AG04449 (cell line): ENCODE data around the gene SOX6.

Experiments used
- CTCF ChIA-PET: fragments of 350-600 bp; formaldehyde crosslinking; extraction: SDS; loops from one replicate; lab custom pipeline; 2021; ENCODE audit warnings: antibody characterized with exemption; lab: Yijun Ruan, JAX
- POLR2A ChIA-PET: fragments of 400-600, 350-600 bp; formaldehyde crosslinking; extraction: SDS; loops from one replicate; lab custom pipeline; 2020; ENCODE audit warnings: antibody characterized with exemption, inconsistent platforms; lab: Yijun Ruan, JAX
- DNase-seq: peaks from one replicate; pipeline ENCODE4 v3.0.0-alpha.2; 2010; ENCODE audit warnings: low read depth, low spot score
- H3K4me3 ChIP-seq: 2 replicates; pipeline ENCODE4 v1.5.1; 2011; ENCODE audit warnings: low read depth, mild to moderate bottlenecking, control low read depth, low read length
- TF ChIP-seq, protein P1 (sequence below): IDR thresholded peaks from one replicate; pipeline ENCODE4 v1.5.1; 2011; ENCODE audit warnings: mild to moderate bottlenecking, moderate library complexity, low read length, control low read depth, inconsistent platforms; ENCODE audit not compliant: insufficient read depth; ENCODE audit errors: missing control alignments

Gene SOX6

DNA sequence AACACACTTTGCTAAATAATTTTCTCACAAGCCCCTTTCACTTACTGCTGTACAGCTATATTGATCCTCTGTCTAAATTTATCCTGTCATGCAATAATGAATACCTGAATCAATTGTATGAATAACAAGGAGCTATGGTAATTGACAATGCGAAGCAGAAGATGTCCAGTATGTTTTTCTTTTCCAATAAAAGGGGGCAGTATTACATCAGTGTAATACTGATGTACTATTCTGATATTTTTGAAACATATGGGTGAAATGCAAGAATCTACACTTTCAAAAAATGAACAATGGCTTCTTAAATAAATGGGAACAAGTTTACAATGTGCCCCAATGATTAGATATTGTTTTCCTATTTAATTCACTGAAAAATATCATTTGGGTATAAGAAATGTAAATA, 315.1 kb downstream of the SOX6 start:
- TF ChIP-seq, protein P1, sequence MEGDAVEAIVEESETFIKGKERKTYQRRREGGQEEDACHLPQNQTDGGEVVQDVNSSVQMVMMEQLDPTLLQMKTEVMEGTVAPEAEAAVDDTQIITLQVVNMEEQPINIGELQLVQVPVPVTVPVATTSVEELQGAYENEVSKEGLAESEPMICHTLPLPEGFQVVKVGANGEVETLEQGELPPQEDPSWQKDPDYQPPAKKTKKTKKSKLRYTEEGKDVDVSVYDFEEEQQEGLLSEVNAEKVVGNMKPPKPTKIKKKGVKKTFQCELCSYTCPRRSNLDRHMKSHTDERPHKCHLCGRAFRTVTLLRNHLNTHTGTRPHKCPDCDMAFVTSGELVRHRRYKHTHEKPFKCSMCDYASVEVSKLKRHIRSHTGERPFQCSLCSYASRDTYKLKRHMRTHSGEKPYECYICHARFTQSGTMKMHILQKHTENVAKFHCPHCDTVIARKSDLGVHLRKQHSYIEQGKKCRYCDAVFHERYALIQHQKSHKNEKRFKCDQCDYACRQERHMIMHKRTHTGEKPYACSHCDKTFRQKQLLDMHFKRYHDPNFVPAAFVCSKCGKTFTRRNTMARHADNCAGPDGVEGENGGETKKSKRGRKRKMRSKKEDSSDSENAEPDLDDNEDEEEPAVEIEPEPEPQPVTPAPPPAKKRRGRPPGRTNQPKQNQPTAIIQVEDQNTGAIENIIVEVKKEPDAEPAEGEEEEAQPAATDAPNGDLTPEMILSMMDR = no peak
- H3K4me3 ChIP-seq = no peak overlapping the region
- ChIA-PET CTCF (interaction anchor here (1.0 to 2.3 kb wide), 7 partner anchors 8 to 576 kb away, joined by 3 to 8 read pairs (median 5); no protein-coding TSS in a partner anchor), POLR2A (no interaction called here)
- no peak for DNase-seq

DNA sequence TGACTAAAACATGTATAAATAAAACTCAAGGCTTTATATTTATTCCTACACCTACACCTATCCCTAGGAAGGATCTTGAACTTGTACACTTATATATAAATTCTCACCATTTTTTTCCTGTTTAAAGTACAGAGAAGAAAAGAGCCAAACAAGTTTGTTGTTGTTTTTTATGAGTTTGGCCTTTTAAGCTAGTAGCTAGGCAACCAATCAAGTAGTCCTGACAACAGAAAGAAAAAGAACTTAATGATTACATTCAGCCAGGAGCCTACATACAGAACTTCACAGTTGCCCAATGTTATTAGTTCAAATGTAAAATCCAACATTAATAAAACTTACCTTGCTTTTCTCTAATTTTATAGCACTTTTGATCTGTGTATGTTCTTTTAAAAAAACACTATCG, 316.2 kb downstream of the SOX6 start:
- ChIA-PET POLR2A (no interaction called here), CTCF (interaction anchor here (0.7 to 2.3 kb wide), 5 partner anchors 10 to 574 kb away, joined by 3 to 8 read pairs (median 5); no protein-coding TSS in a partner anchor)
- TF ChIP-seq, protein P1 = no peak
- H3K4me3 ChIP-seq = no peak overlapping the region
- no peak for DNase-seq

DNA sequence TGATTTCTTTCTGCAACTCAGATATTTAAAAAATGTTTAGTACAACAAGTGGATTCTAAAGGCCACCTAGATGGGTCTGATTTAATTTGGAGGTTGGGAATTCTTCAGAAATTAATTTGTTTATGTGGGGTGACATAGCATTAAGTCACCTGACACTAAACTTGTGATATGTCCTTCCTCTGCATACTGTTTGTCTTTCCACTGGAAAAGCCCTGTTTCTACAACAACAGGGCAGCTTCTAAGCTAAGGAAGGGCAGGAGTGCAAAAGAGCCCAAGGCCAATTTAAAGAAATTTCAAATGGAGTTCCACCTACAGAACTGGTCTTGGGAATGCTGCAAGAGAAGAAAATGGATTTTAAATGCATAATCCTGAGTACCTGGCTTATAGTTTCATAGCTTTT, 319.2 kb downstream of the SOX6 start:
- CTCF ChIA-PET = no interaction called here
- TF ChIP-seq, protein P1 = no peak
- POLR2A ChIA-PET = no interaction called here
- H3K4me3 ChIP-seq = no peak overlapping the region
- DNase-seq = no peak

DNA sequence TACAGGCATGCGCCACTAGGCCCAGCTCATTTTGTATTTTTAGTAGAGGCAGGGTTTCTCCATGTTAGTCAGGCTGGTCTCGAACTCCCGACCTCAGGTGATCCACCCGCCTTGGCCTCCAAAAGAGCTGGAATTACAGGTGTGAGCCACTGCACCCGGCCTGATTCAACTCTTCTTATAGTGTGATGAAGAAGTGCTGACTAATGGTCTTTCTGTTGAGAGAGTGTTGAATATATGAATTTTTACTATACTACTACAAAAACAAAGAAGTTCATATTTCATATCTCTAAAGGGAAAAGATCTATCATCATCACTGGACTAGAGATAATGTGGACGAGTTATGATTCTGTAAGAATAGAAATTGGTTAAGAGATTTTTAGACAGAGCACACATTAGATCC, 320.1 kb downstream of the SOX6 start:
- no peak overlapping the region for H3K4me3 ChIP-seq
- CTCF ChIA-PET = no interaction called here
- POLR2A ChIA-PET = no interaction called here
- TF ChIP-seq, protein P1 = no peak
- DNase-seq = no peak

DNA sequence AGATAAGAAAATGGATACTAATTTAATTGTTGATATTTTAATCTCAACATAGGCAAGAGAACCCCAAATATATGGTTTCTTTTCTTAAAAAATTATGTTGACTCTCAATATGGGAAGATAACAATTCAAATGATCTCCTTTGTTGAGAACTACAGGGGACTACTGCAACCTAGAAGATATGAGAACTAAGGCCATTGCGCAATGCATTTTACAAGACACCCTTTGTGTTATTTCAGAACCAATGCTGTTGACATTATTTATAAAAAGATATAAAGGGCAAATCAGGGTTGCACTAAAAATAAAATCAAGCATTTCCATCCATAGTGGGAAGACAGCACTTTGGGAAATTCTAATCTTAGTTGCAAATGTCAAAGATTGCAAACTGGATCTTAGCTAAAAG, 322.3 kb downstream of the SOX6 start:
- TF ChIP-seq, protein P1 = no peak
- POLR2A ChIA-PET = no interaction called here
- CTCF ChIA-PET = interaction anchor here (1.8 kb wide), 1 partner anchor 8 kb away, joined by 5 read pairs; no protein-coding TSS in a partner anchor
- no peak overlapping the region for H3K4me3 ChIP-seq
- DNase-seq = no peak

DNA sequence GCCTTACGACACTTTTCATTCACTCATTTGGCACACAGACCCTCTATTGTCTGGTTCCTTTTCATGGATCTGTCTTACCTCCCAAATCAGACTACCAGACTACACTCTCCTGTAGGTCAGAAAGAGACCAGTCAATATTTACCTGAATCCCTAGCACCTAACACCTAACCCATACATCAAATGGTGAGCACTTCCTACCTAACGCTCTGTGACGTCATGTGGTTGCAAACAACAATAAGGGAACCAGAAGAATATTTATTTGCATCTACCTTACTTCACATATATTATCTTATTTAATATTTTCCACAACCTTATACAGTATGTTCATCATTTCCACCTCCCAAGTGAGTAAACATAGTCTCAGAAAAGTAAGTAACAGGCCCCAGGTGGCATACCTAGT, 323.4 kb downstream of the SOX6 start:
- H3K4me3 ChIP-seq = no peak overlapping the region
- no peak for DNase-seq
- CTCF ChIA-PET = interaction anchor here (1.8 kb wide), 1 partner anchor 9 kb away, joined by 5 read pairs; no protein-coding TSS in a partner anchor
- POLR2A ChIA-PET = no interaction called here
- TF ChIP-seq, protein P1 = no peak
